ENCODE results near the gene HOMER2.
"Not testable (repeated sequence)": the region's sequence is repeated elsewhere in the genome, so short reads cannot be mapped to it uniquely, and the experiment has no call there.

HOMER2 gene

GRCh38 chr15:82898961-82899360 is 53.6 kb downstream of the HOMER2 start:
- H3K4me3 ChIP-seq (replicated peaks; ENCODE audit: low read depth, low read length): no peak overlapping the region
- DNase-seq (ENCODE audit: extremely low read depth, low read depth): no peak
- TF ChIP-seq CTCF (IDR thresholded peaks at IDR 0.05; ENCODE audit: low read depth, low read length, missing control alignments): no peak

GRCh38 chr15:82895983-82896382 is 56.5 kb downstream of the HOMER2 start:
- no peak for TF ChIP-seq CTCF (IDR thresholded peaks at IDR 0.05; ENCODE audit: low read depth, low read length, missing control alignments)
- no peak for DNase-seq (ENCODE audit: extremely low read depth, low read depth)
- no peak overlapping the region for H3K4me3 ChIP-seq (replicated peaks; ENCODE audit: low read depth, low read length)

GRCh38 chr15:82894971-82895520 is 57.5 kb downstream of the HOMER2 start:
- no peak overlapping the region for H3K4me3 ChIP-seq (replicated peaks; ENCODE audit: low read depth, low read length)
- peak; percentile 9 for DNase-seq (ENCODE audit: extremely low read depth, low read depth)
- no peak for TF ChIP-seq CTCF (IDR thresholded peaks at IDR 0.05; ENCODE audit: low read depth, low read length, missing control alignments)

GRCh38 chr15:82893473-82893872 is 59.0 kb downstream of the HOMER2 start:
- DNase-seq (ENCODE audit: extremely low read depth, low read depth); H3K4me3 ChIP-seq (replicated peaks; ENCODE audit: low read depth, low read length): not testable (repeated sequence)

GRCh38 chr15:82892573-82892972 is 59.9 kb downstream of the HOMER2 start:
- TF ChIP-seq CTCF (IDR thresholded peaks at IDR 0.05; ENCODE audit: low read depth, low read length, missing control alignments): no peak
- no peak for DNase-seq (ENCODE audit: extremely low read depth, low read depth)
- H3K4me3 ChIP-seq (replicated peaks; ENCODE audit: low read depth, low read length): no peak overlapping the region

GRCh38 chr15:82890995-82891390 is 61.5 kb downstream of the HOMER2 start:
- no peak overlapping the region for H3K4me3 ChIP-seq (replicated peaks; ENCODE audit: low read depth, low read length)
- no peak for DNase-seq (ENCODE audit: extremely low read depth, low read depth)
- TF ChIP-seq CTCF (IDR thresholded peaks at IDR 0.05; ENCODE audit: low read depth, low read length, missing control alignments): no peak

GRCh38 chr15:82890338-82890994 is 62.1 kb downstream of the HOMER2 start:
- no peak overlapping the region for H3K4me3 ChIP-seq (replicated peaks; ENCODE audit: low read depth, low read length)
- TF ChIP-seq CTCF (IDR thresholded peaks at IDR 0.05; ENCODE audit: low read depth, low read length, missing control alignments): no peak
- no peak for DNase-seq (ENCODE audit: extremely low read depth, low read depth)

Data from HFF-Myc (cell line).